NCI-H2227 (cell line): ENCODE data around the gene PRSS56.

ENCODE experiments used
- DNase-seq: peaks from one replicate; lab custom pipeline; 2025; ENCODE audit not compliant: unreplicated experiment; lab: John Stamatoyannopoulos, UW

The PRSS56 gene

GRCh38 chr2:232501794-232502390 is 18.3 kb upstream of the PRSS56 start:
- DNase-seq = peak; percentile 42

- peak; percentile 51 for DNase-seq
These were observed 17.7 kb upstream of the PRSS56 start for GRCh38 chr2:232502511-232502910.

- DNase-seq = peak; percentile 84
These were observed 17.0 kb upstream of the PRSS56 start for GRCh38 chr2:232502911-232503808.

- DNase-seq = no peak
These were observed 16.3 kb upstream of the PRSS56 start for GRCh38 chr2:232503809-232504323.

GRCh38 chr2:232504438-232504837 is 15.8 kb upstream of the PRSS56 start:
- DNase-seq = peak; percentile 68

GRCh38 chr2:232505856-232506255 is 14.3 kb upstream of the PRSS56 start:
- no peak for DNase-seq

- DNase-seq = no peak
These were observed 13.5 kb upstream of the PRSS56 start for GRCh38 chr2:232506709-232507108.

- no peak for DNase-seq
These were observed 11.9 kb upstream of the PRSS56 start for GRCh38 chr2:232508251-232508650.

GRCh38 chr2:232511336-232511890 is 8.8 kb upstream of the PRSS56 start:
- DNase-seq = peak; percentile 65

GRCh38 chr2:232512602-232513001 is 7.6 kb upstream of the PRSS56 start:
- DNase-seq = peak; percentile 96

- no peak for DNase-seq
These were observed 6.8 kb upstream of the PRSS56 start for GRCh38 chr2:232513353-232513752.

- DNase-seq = no peak
These were observed 4.5 kb upstream of the PRSS56 start for GRCh38 chr2:232515639-232516038.

GRCh38 chr2:232516551-232516950 is 3.6 kb upstream of the PRSS56 start:
- no peak for DNase-seq

GRCh38 chr2:232518844-232519243 is 1.3 kb upstream of the PRSS56 start:
- no peak for DNase-seq

GRCh38 chr2:232520489-232520888 is 301 bp downstream of the PRSS56 start:
- DNase-seq = no peak

GRCh38 chr2:232521098-232521497 is 910 bp downstream of the PRSS56 start:
- DNase-seq = no peak

- peak; percentile 66 for DNase-seq
These were observed 1.9 kb downstream of the PRSS56 start for GRCh38 chr2:232521959-232522622.

- no peak for DNase-seq
These were observed 2.6 kb downstream of the PRSS56 start for GRCh38 chr2:232522623-232523401.

GRCh38 chr2:232523402-232523681 is 3.2 kb downstream of the PRSS56 start:
- DNase-seq = no peak

GRCh38 chr2:232523682-232524597 is 3.8 kb downstream of the PRSS56 start:
- peak; percentile 53 for DNase-seq
